WTC11 (cell line): ENCODE measurements around the gene TEK. TPM values are rescaled to one million over a fixed set of nuclear protein-coding genes. Genes with fewer than 3 reads are reported as not detected.

ENCODE experiments used
- ATAC-seq: fragments of 200-7000 bp; cut with Tn5 transposase; 2 replicates; pipeline ENCODE4 v1.10.0; 2021; ENCODE audit warnings: mild to moderate bottlenecking, moderate library complexity
- CTCF ChIA-PET: fragments of 300-600 bp; sonication (Branson Sonifier 250); formaldehyde crosslinking; loops from one replicate; lab custom pipeline; 2021; ENCODE audit warnings: antibody characterized with exemption; lab: Charles Lee
- POLR2A ChIA-PET: fragments of 350-600 bp; sonication (Branson Sonifier 250); formaldehyde crosslinking; loops from one replicate; lab custom pipeline; 2021; ENCODE audit warnings: antibody characterized with exemption; lab: Charles Lee
- DNase-seq: peaks from one replicate; pipeline ENCODE4 v3.0.0; 2021; ENCODE audit warnings: low spot score
- H3K27ac Mint-ChIP-seq: 2 replicates; pipeline ENCODE4 v1.8.0; 2021; ENCODE audit warnings: mixed read lengths
- H3K27me3 Mint-ChIP-seq: 2 replicates; pipeline ENCODE4 v1.8.0; 2021; ENCODE audit warnings: low read depth, mild to moderate bottlenecking, moderate library complexity, mixed read lengths
- H3K36me3 Mint-ChIP-seq: 2 replicates; pipeline ENCODE4 v1.8.0; 2021; ENCODE audit warnings: mixed read lengths
- H3K4me1 Mint-ChIP-seq: 2 replicates; pipeline ENCODE4 v1.8.0; 2022; ENCODE audit warnings: mixed read lengths
- H3K4me3 Mint-ChIP-seq: 2 replicates; pipeline ENCODE4 v1.8.0; 2021; ENCODE audit warnings: mild to moderate bottlenecking, moderate library complexity, mixed read lengths
- H3K9me3 Mint-ChIP-seq: 2 replicates; pipeline ENCODE4 v1.8.0; 2021; ENCODE audit warnings: mixed read lengths
- ATF1 ChIP-seq: sonication (generic); formaldehyde crosslinking; IDR thresholded peaks from 2 replicates; pipeline ENCODE4 v1.8.1; 2023; ENCODE audit warnings: mild to moderate bottlenecking, moderate library complexity, missing genetic modification reagents
- EMX1 ChIP-seq: fragments of 250-450 bp; sonication (Bioruptor Pico); IDR thresholded peaks from 2 replicates; pipeline ENCODE4 v1.8.0; 2021; ENCODE audit warnings: mild to moderate bottlenecking
- FOXJ3 ChIP-seq: sonication (generic); formaldehyde crosslinking; IDR thresholded peaks from 2 replicates; pipeline ENCODE4 v1.9.0; 2021; ENCODE audit warnings: missing genetic modification reagents, mild to moderate bottlenecking, borderline replicate concordance
- GRHL2 ChIP-seq: fragments of 250-450 bp; sonication (Bioruptor Pico); IDR thresholded peaks from 2 replicates; pipeline ENCODE4 v1.8.0; 2022; ENCODE audit warnings: mild to moderate bottlenecking, moderate library complexity; ENCODE audit not compliant: insufficient replicate concordance, severe bottlenecking
- NFATC4 ChIP-seq: fragments of 250-450 bp; sonication (Bioruptor Pico); IDR thresholded peaks from 2 replicates; pipeline ENCODE4 v1.9.0; 2021; ENCODE audit warnings: mild to moderate bottlenecking
- RELA ChIP-seq: sonication (generic); formaldehyde crosslinking; IDR thresholded peaks from 2 replicates; pipeline ENCODE4 v1.8.1; 2022; ENCODE audit warnings: missing genetic modification reagents, mild to moderate bottlenecking, borderline replicate concordance
- RORB ChIP-seq: fragments of 250-450 bp; sonication (Bioruptor Pico); IDR thresholded peaks from 2 replicates; pipeline ENCODE4 v1.9.0; 2021; ENCODE audit warnings: mild to moderate bottlenecking
- SOX15 ChIP-seq: fragments of 250-450 bp; sonication (Bioruptor Pico); IDR thresholded peaks from 2 replicates; pipeline ENCODE4 v1.9.0; 2021; ENCODE audit warnings: mild to moderate bottlenecking
- TCF7 ChIP-seq: sonication (generic); formaldehyde crosslinking; IDR thresholded peaks from 2 replicates; pipeline ENCODE4 v1.8.0; 2022; ENCODE audit warnings: mild to moderate bottlenecking, low read depth, missing genetic modification reagents, moderate library complexity
- ZBTB21 ChIP-seq: sonication (generic); formaldehyde crosslinking; IDR thresholded peaks from 2 replicates; pipeline ENCODE4 v1.8.1; 2023; ENCODE audit warnings: mild to moderate bottlenecking, missing genetic modification reagents, borderline replicate concordance
- ZNF121 ChIP-seq: sonication (generic); formaldehyde crosslinking; IDR thresholded peaks from 2 replicates; pipeline ENCODE4 v1.8.0; 2023; ENCODE audit warnings: missing genetic modification reagents
- ZNF232 ChIP-seq: sonication (generic); formaldehyde crosslinking; IDR thresholded peaks from 2 replicates; pipeline ENCODE4 v1.8.0; 2022; ENCODE audit warnings: mild to moderate bottlenecking, missing genetic modification reagents
- ZNF416 ChIP-seq: fragments of 250-450 bp; sonication (Bioruptor Pico); IDR thresholded peaks from 2 replicates; pipeline ENCODE4 v1.9.0; 2021; ENCODE audit warnings: mild to moderate bottlenecking, inconsistent platforms
- total RNA-seq: library from RNA; stranded (reverse); gene quantifications from 3 replicates; pipeline ENCODE4 v1.2.3, GENCODE V29; 2021
- TF ChIP-seq, protein P1 (sequence below): fragments of 250-450 bp; sonication (Bioruptor Pico); IDR thresholded peaks from 2 replicates; pipeline ENCODE4 v1.9.0; 2021; ENCODE audit warnings: mild to moderate bottlenecking, borderline replicate concordance
- TF ChIP-seq, protein P2 (sequence below): sonication (generic); formaldehyde crosslinking; IDR thresholded peaks from 2 replicates; pipeline ENCODE4 v1.8.1; 2022; ENCODE audit warnings: low read depth, mild to moderate bottlenecking, moderate library complexity, missing genetic modification reagents, borderline replicate concordance
- TF ChIP-seq, protein P3 (sequence below): sonication (generic); formaldehyde crosslinking; IDR thresholded peaks from 2 replicates; pipeline ENCODE4 v1.8.1; 2022; ENCODE audit warnings: missing genetic modification reagents, borderline replicate concordance
- TF ChIP-seq, protein P4 (sequence below): sonication (generic); formaldehyde crosslinking; IDR thresholded peaks from 2 replicates; pipeline ENCODE4 v1.8.0; 2022; ENCODE audit warnings: missing genetic modification reagents
- TF ChIP-seq, protein P5 (sequence below): fragments of 250-450 bp; sonication (Bioruptor Pico); IDR thresholded peaks from 2 replicates; pipeline ENCODE4 v2.1.2; 2022; ENCODE audit warnings: mild to moderate bottlenecking, moderate library complexity
- TF ChIP-seq, protein P6 (sequence below): sonication (generic); formaldehyde crosslinking; IDR thresholded peaks from 2 replicates; pipeline ENCODE4 v1.8.1; 2023; ENCODE audit warnings: mild to moderate bottlenecking, missing genetic modification reagents
- TF ChIP-seq, protein P7 (sequence below): sonication (generic); formaldehyde crosslinking; conservative IDR thresholded peaks from 2 replicates; pipeline ENCODE4 v1.8.1; 2023; ENCODE audit warnings: mild to moderate bottlenecking, low read depth, missing genetic modification reagents, moderate library complexity

TEK gene
- total RNA-seq, 1 experiment from 2014 or later, result 3.1 TPM

DNA sequence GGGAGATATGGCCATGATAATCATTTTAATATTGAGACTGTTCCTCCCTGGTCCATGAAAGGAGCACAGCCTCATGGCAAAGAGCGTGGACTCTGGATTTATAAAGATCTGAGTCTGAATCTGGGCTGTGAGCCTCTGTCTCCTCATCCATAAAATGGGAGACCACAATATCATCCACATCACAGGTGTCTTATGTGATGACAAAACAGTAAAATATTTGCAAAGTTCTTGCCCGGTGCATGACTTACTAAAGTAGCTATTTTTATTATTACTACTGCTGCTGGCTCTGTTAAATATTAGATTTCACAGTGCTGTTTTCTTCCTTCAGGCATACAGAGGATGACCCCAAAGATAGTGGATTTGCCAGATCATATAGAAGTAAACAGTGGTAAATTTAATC lies 74.1 kb downstream of the TEK start:
- DNase-seq, result no peak
- TF ChIP-seq NFATC4 (CRISPR knock-in tag) (no peak), ZBTB21 (CRISPR knock-in tag) (no peak), ATF1 (CRISPR knock-in tag) (no peak), RELA (CRISPR knock-in tag) (no peak), TCF7 (CRISPR knock-in tag) (no peak), ZNF121 (CRISPR knock-in tag) (no peak), RORB (no peak), ZNF416 (no peak), GRHL2 (CRISPR knock-in tag) (no peak)
- TF ChIP-seq, protein P1, sequence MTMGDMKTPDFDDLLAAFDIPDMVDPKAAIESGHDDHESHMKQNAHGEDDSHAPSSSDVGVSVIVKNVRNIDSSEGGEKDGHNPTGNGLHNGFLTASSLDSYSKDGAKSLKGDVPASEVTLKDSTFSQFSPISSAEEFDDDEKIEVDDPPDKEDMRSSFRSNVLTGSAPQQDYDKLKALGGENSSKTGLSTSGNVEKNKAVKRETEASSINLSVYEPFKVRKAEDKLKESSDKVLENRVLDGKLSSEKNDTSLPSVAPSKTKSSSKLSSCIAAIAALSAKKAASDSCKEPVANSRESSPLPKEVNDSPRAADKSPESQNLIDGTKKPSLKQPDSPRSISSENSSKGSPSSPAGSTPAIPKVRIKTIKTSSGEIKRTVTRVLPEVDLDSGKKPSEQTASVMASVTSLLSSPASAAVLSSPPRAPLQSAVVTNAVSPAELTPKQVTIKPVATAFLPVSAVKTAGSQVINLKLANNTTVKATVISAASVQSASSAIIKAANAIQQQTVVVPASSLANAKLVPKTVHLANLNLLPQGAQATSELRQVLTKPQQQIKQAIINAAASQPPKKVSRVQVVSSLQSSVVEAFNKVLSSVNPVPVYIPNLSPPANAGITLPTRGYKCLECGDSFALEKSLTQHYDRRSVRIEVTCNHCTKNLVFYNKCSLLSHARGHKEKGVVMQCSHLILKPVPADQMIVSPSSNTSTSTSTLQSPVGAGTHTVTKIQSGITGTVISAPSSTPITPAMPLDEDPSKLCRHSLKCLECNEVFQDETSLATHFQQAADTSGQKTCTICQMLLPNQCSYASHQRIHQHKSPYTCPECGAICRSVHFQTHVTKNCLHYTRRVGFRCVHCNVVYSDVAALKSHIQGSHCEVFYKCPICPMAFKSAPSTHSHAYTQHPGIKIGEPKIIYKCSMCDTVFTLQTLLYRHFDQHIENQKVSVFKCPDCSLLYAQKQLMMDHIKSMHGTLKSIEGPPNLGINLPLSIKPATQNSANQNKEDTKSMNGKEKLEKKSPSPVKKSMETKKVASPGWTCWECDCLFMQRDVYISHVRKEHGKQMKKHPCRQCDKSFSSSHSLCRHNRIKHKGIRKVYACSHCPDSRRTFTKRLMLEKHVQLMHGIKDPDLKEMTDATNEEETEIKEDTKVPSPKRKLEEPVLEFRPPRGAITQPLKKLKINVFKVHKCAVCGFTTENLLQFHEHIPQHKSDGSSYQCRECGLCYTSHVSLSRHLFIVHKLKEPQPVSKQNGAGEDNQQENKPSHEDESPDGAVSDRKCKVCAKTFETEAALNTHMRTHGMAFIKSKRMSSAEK, result no peak
- TF ChIP-seq, protein P2, sequence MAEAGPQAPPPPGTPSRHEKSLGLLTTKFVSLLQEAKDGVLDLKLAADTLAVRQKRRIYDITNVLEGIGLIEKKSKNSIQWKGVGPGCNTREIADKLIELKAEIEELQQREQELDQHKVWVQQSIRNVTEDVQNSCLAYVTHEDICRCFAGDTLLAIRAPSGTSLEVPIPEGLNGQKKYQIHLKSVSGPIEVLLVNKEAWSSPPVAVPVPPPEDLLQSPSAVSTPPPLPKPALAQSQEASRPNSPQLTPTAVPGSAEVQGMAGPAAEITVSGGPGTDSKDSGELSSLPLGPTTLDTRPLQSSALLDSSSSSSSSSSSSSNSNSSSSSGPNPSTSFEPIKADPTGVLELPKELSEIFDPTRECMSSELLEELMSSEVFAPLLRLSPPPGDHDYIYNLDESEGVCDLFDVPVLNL (CRISPR knock-in tag), result no peak
- TF ChIP-seq, protein P3, sequence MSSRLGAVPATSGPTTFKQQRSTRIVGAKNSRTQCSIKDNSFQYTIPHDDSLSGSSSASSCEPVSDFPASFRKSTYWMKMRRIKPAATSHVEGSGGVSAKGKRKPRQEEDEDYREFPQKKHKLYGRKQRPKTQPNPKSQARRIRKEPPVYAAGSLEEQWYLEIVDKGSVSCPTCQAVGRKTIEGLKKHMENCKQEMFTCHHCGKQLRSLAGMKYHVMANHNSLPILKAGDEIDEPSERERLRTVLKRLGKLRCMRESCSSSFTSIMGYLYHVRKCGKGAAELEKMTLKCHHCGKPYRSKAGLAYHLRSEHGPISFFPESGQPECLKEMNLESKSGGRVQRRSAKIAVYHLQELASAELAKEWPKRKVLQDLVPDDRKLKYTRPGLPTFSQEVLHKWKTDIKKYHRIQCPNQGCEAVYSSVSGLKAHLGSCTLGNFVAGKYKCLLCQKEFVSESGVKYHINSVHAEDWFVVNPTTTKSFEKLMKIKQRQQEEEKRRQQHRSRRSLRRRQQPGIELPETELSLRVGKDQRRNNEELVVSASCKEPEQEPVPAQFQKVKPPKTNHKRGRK (CRISPR knock-in tag), result no peak
- no peak for ATAC-seq
- Mint-ChIP-seq H3K4me1 (no peaks in the 10 kb centered on the region), H3K27ac (no peak overlapping the region), H3K4me3 (no peak overlapping the region), H3K27me3 (no peaks in the 10 kb centered on the region), H3K36me3 (no peaks in the 10 kb centered on the region), H3K9me3 (peaks cover 3% of the 10 kb centered on the region)
- POLR2A ChIA-PET, result no interaction called here
- CTCF ChIA-PET, result no interaction called here

DNA sequence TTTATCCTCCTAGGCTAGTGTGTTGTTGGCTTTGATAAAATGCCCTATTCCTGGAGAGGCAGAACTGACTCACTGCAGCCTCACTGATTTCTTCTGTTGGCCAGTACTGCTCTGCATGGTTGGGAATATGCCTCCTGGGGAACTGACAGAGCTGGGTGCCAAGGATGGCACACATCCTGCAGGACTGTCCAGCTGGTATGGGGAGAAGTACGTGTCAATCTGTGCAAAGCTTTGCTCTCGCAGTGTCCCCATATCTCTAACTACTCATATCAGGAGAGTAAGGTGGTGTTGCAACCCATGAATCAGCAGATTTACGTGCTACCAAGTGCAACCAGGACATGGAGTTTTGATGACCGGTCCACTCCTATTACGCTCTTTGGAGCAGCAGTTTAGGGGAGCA lies 74.7 kb downstream of the TEK start:
- H3K36me3 Mint-ChIP-seq, result no peaks in the 10 kb centered on the region
- H3K4me1 Mint-ChIP-seq, result no peaks in the 10 kb centered on the region
- no peak overlapping the region for H3K4me3 Mint-ChIP-seq
- DNase-seq (no peak), ATAC-seq (no peak)
- no peaks in the 10 kb centered on the region for H3K27me3 Mint-ChIP-seq
- H3K27ac Mint-ChIP-seq, result 0 out of 2 replicates have a peak overlapping the region, but pooled peaks have one; percentile 52
- no peaks in the 10 kb centered on the region for H3K9me3 Mint-ChIP-seq
- ChIA-PET POLR2A (no interaction called here), CTCF (no interaction called here)
- TF ChIP-seq, protein P4, sequence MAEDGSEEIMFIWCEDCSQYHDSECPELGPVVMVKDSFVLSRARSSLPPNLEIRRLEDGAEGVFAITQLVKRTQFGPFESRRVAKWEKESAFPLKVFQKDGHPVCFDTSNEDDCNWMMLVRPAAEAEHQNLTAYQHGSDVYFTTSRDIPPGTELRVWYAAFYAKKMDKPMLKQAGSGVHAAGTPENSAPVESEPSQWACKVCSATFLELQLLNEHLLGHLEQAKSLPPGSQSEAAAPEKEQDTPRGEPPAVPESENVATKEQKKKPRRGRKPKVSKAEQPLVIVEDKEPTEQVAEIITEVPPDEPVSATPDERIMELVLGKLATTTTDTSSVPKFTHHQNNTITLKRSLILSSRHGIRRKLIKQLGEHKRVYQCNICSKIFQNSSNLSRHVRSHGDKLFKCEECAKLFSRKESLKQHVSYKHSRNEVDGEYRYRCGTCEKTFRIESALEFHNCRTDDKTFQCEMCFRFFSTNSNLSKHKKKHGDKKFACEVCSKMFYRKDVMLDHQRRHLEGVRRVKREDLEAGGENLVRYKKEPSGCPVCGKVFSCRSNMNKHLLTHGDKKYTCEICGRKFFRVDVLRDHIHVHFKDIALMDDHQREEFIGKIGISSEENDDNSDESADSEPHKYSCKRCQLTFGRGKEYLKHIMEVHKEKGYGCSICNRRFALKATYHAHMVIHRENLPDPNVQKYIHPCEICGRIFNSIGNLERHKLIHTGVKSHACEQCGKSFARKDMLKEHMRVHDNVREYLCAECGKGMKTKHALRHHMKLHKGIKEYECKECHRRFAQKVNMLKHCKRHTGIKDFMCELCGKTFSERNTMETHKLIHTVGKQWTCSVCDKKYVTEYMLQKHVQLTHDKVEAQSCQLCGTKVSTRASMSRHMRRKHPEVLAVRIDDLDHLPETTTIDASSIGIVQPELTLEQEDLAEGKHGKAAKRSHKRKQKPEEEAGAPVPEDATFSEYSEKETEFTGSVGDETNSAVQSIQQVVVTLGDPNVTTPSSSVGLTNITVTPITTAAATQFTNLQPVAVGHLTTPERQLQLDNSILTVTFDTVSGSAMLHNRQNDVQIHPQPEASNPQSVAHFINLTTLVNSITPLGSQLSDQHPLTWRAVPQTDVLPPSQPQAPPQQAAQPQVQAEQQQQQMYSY (CRISPR knock-in tag), result no peak
- TF ChIP-seq ZNF232 (no peak), EMX1 (no peak), ZNF121 (CRISPR knock-in tag) (no peak), SOX15 (CRISPR knock-in tag) (no peak), FOXJ3 (CRISPR knock-in tag) (no peak)
- TF ChIP-seq, protein P5, sequence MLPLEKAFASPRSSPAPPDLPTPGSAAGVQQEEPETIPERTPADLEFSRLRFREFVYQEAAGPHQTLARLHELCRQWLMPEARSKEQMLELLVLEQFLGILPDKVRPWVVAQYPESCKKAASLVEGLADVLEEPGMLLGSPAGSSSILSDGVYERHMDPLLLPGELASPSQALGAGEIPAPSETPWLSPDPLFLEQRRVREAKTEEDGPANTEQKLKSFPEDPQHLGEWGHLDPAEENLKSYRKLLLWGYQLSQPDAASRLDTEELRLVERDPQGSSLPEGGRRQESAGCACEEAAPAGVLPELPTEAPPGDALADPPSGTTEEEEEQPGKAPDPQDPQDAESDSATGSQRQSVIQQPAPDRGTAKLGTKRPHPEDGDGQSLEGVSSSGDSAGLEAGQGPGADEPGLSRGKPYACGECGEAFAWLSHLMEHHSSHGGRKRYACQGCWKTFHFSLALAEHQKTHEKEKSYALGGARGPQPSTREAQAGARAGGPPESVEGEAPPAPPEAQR, result no peak
- TF ChIP-seq, protein P6, sequence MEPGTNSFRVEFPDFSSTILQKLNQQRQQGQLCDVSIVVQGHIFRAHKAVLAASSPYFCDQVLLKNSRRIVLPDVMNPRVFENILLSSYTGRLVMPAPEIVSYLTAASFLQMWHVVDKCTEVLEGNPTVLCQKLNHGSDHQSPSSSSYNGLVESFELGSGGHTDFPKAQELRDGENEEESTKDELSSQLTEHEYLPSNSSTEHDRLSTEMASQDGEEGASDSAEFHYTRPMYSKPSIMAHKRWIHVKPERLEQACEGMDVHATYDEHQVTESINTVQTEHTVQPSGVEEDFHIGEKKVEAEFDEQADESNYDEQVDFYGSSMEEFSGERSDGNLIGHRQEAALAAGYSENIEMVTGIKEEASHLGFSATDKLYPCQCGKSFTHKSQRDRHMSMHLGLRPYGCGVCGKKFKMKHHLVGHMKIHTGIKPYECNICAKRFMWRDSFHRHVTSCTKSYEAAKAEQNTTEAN (CRISPR knock-in tag), result no peak
- TF ChIP-seq, protein P7, sequence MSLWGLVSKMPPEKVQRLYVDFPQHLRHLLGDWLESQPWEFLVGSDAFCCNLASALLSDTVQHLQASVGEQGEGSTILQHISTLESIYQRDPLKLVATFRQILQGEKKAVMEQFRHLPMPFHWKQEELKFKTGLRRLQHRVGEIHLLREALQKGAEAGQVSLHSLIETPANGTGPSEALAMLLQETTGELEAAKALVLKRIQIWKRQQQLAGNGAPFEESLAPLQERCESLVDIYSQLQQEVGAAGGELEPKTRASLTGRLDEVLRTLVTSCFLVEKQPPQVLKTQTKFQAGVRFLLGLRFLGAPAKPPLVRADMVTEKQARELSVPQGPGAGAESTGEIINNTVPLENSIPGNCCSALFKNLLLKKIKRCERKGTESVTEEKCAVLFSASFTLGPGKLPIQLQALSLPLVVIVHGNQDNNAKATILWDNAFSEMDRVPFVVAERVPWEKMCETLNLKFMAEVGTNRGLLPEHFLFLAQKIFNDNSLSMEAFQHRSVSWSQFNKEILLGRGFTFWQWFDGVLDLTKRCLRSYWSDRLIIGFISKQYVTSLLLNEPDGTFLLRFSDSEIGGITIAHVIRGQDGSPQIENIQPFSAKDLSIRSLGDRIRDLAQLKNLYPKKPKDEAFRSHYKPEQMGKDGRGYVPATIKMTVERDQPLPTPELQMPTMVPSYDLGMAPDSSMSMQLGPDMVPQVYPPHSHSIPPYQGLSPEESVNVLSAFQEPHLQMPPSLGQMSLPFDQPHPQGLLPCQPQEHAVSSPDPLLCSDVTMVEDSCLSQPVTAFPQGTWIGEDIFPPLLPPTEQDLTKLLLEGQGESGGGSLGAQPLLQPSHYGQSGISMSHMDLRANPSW (CRISPR knock-in tag), result no peak
